Smooth muscle cell (in vitro differentiated cells): ENCODE results near the gene RBFOX1. TPM values are rescaled to one million over a fixed set of nuclear protein-coding genes. Genes with fewer than 3 reads are reported as not detected.

Experiments
- DNase-seq: peaks from one replicate; lab custom pipeline; 2025; ENCODE audit not compliant: unreplicated experiment; lab: John Stamatoyannopoulos, UW
- H2AFZ ChIP-seq: fragments of 200-600 bp; sonication (generic); 2 replicates; pipeline ENCODE4 v1.6.0; 2016; ENCODE audit warnings: antibody characterized with exemption, low read depth, mild to moderate bottlenecking
- H3F3A ChIP-seq: fragments of 200-600 bp; sonication (generic); 2 replicates; pipeline ENCODE4 v1.6.0; 2017; ENCODE audit warnings: antibody characterized with exemption, low read depth
- H3K27ac ChIP-seq: fragments of 200-600 bp; sonication (generic); 2 replicates; pipeline ENCODE4 v1.5.1; 2016; ENCODE audit warnings: low read depth, mild to moderate bottlenecking
- H3K27me3 ChIP-seq: fragments of 200-600 bp; sonication (generic); 2 replicates; pipeline ENCODE4 v1.6.1; 2016; ENCODE audit warnings: low read depth, mild to moderate bottlenecking
- H3K36me3 ChIP-seq: fragments of 200-600 bp; sonication (generic); 2 replicates; pipeline ENCODE4 v1.5.1; 2016; ENCODE audit warnings: low read depth
- H3K4me1 ChIP-seq: fragments of 200-600 bp; sonication (generic); 2 replicates; pipeline ENCODE4 v1.5.1; 2016; ENCODE audit warnings: low read depth
- H3K4me2 ChIP-seq: fragments of 200-600 bp; sonication (generic); 2 replicates; pipeline ENCODE4 v1.6.0; 2016; ENCODE audit warnings: mild to moderate bottlenecking
- H3K4me3 ChIP-seq: fragments of 200-600 bp; sonication (generic); 2 replicates; pipeline ENCODE4 v1.5.1; 2016; ENCODE audit warnings: mild to moderate bottlenecking
- H3K79me2 ChIP-seq: fragments of 200-600 bp; sonication (generic); 2 replicates; pipeline ENCODE4 v1.6.0; 2016; ENCODE audit warnings: low read depth, mild to moderate bottlenecking
- H3K9ac ChIP-seq: fragments of 200-600 bp; sonication (generic); 2 replicates; pipeline ENCODE4 v1.6.0; 2016; ENCODE audit warnings: low read depth
- H3K9me3 ChIP-seq: fragments of 200-600 bp; sonication (generic); replicated peaks from 2 replicates; pipeline ENCODE4 v1.5.1; 2016; ENCODE audit warnings: low read depth
- H4K20me1 ChIP-seq: fragments of 200-600 bp; sonication (generic); 2 replicates; pipeline ENCODE4 v1.6.0; 2016; ENCODE audit warnings: low read depth
- CTCF ChIP-seq: fragments of 200-600 bp; sonication (generic); IDR thresholded peaks from 2 replicates; pipeline ENCODE4 v1.5.1; 2017; ENCODE audit warnings: borderline replicate concordance, mild to moderate bottlenecking, antibody characterized with exemption; ENCODE audit not compliant: insufficient read depth, poor library complexity, severe bottlenecking
- WGBS: methylation state at CpG from one replicate; pipeline ENCODE4 v1.1.7; 2016; ENCODE audit warnings: low lambda C conversion rate; 5-methylcytosine and 5-hydroxymethylcytosine counted together
- polyA plus RNA-seq: library from polyadenylated mRNA; unstranded; fragments of >200 nt; fragmentation: Nextera tagmentation; extraction: Ambion mirVana; gene quantifications from 2 replicates; pipeline ENCODE4 v1.2.1, GENCODE V29; 2016
- total RNA-seq: library from RNA; depleted of rRNA; stranded (reverse); fragments of >200 nt; gene quantifications from 2 replicates; pipeline ENCODE4 v1.2.3, GENCODE V29; 2014

The RBFOX1 gene
- total and polyA plus RNA-seq, 2 experiments from 2014 or later, result not detected

- Histone ChIP-seq H3F3A (no peaks in the 10 kb centered on the region), H3K79me2 (no peaks in the 10 kb centered on the region), H3K9me3 (no peaks in the 10 kb centered on the region), H2AFZ (no peak overlapping the region), H3K4me3 (no peak overlapping the region), H3K27ac (no peak overlapping the region), H3K9ac (no peak overlapping the region), H3K4me2 (no peak overlapping the region), H4K20me1 (no peaks in the 10 kb centered on the region), H3K4me1 (no peaks in the 10 kb centered on the region), H3K27me3 (no peaks in the 10 kb centered on the region), H3K36me3 (no peaks in the 10 kb centered on the region)
- WGBS, result 52% methylated on average over 9 of the region's 9 CpGs
- no peak for TF ChIP-seq CTCF
- no peak for DNase-seq
Measured at GRCh38 chr16:7419441-7419840, 86.8 kb downstream of the RBFOX1 start.

DNA sequence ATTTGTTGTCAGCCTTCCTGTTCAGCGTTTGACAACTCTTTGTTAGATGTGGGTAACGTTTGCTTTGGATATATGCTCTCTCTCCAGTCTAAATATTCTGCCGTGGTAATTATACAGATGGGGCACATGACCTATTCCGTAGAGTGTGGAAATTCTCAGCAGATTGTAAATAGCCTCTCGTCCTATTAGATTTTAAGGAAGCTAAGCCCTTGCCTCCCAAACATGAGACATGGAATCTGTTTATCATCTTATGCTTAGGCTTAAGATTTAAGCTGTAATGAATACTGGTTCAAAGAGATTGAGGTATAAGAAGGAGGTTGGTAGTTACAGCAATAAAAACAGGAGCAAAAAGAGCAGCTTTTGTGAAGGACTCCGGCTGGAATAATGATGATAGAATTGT lies 87.4 kb downstream of the RBFOX1 start:
- no peaks in the 10 kb centered on the region for H3K36me3 ChIP-seq
- no peaks in the 10 kb centered on the region for H3K4me1 ChIP-seq
- H3K9ac ChIP-seq, result no peak overlapping the region
- H4K20me1 ChIP-seq, result no peaks in the 10 kb centered on the region
- DNase-seq, result no peak
- H3K4me3 ChIP-seq, result no peak overlapping the region
- no peak overlapping the region for H2AFZ ChIP-seq
- no peak for TF ChIP-seq CTCF
- no peaks in the 10 kb centered on the region for H3F3A ChIP-seq
- H3K27me3 ChIP-seq, result no peaks in the 10 kb centered on the region
- peak overlapping the region; percentile 51 for H3K4me2 ChIP-seq
- H3K79me2 ChIP-seq, result no peaks in the 10 kb centered on the region
- WGBS, result 30% methylated on average over 6 of the region's 6 CpGs
- H3K9me3 ChIP-seq, result no peaks in the 10 kb centered on the region
- H3K27ac ChIP-seq, result no peak overlapping the region

GRCh38 chr16:7420843-7421242 lies 88.2 kb downstream of the RBFOX1 start:
- no peaks in the 10 kb centered on the region for H3K79me2 ChIP-seq
- H3K27ac ChIP-seq, result no peak overlapping the region
- no peak for DNase-seq
- no peaks in the 10 kb centered on the region for H3K36me3 ChIP-seq
- WGBS, result 92% methylated on average over 6 of the region's 6 CpGs
- no peak overlapping the region for H2AFZ ChIP-seq
- H4K20me1 ChIP-seq, result no peaks in the 10 kb centered on the region
- no peak overlapping the region for H3K4me2 ChIP-seq
- H3K9me3 ChIP-seq, result no peaks in the 10 kb centered on the region
- H3K27me3 ChIP-seq, result no peaks in the 10 kb centered on the region
- H3K4me1 ChIP-seq, result no peaks in the 10 kb centered on the region
- no peak for TF ChIP-seq CTCF
- no peak overlapping the region for H3K4me3 ChIP-seq
- no peaks in the 10 kb centered on the region for H3F3A ChIP-seq
- no peak overlapping the region for H3K9ac ChIP-seq

GRCh38 chr16:7421578-7421977 lies 88.9 kb downstream of the RBFOX1 start:
- H3F3A ChIP-seq, result no peaks in the 10 kb centered on the region
- no peaks in the 10 kb centered on the region for H3K9me3 ChIP-seq
- DNase-seq, result no peak
- H2AFZ ChIP-seq, result no peak overlapping the region
- no peaks in the 10 kb centered on the region for H3K4me1 ChIP-seq
- H3K4me3 ChIP-seq, result no peak overlapping the region
- no peaks in the 10 kb centered on the region for H3K36me3 ChIP-seq
- no peak for TF ChIP-seq CTCF
- no peak overlapping the region for H3K4me2 ChIP-seq
- H3K9ac ChIP-seq, result no peak overlapping the region
- no peaks in the 10 kb centered on the region for H4K20me1 ChIP-seq
- WGBS, result 89% methylated on average over 5 of the region's 5 CpGs
- no peak overlapping the region for H3K27ac ChIP-seq
- H3K79me2 ChIP-seq, result no peaks in the 10 kb centered on the region
- H3K27me3 ChIP-seq, result no peaks in the 10 kb centered on the region
